DOHH2 (cell line): ENCODE results near the gene CDH1.

Experiments
- H3F3A ChIP-seq: fragments of 200-600 bp; sonication (generic), shearing (Covaris generic); 2 replicates; pipeline ENCODE4 v1.6.0; 2016; ENCODE audit warnings: antibody characterized with exemption, mild to moderate bottlenecking; ENCODE audit not compliant: control insufficient read depth, insufficient read depth
- H3K27ac ChIP-seq: fragments of 200-600 bp; sonication (generic); 2 replicates; pipeline ENCODE4 v1.5.1; 2014; ENCODE audit warnings: low read depth, mild to moderate bottlenecking, low read length, moderate library complexity
- H3K27me3 ChIP-seq: fragments of 200-600 bp; sonication (generic); 2 replicates; pipeline ENCODE4 v1.6.1; 2014; ENCODE audit warnings: mild to moderate bottlenecking, low read length, mixed read lengths; ENCODE audit not compliant: control insufficient read depth
- H3K36me3 ChIP-seq: fragments of 200-600 bp; sonication (generic); 2 replicates; pipeline ENCODE4 v1.6.1; 2014; ENCODE audit warnings: mild to moderate bottlenecking, low read length, moderate library complexity, mixed read lengths; ENCODE audit not compliant: control insufficient read depth
- H3K4me1 ChIP-seq: fragments of 200-600 bp; sonication (generic); 2 replicates; pipeline ENCODE4 v1.6.1; 2014; ENCODE audit warnings: mild to moderate bottlenecking, low read length, mixed read lengths; ENCODE audit not compliant: control insufficient read depth
- H3K4me2 ChIP-seq: fragments of 200-600 bp; sonication (generic); 2 replicates; pipeline ENCODE4 v1.6.0; 2014; ENCODE audit warnings: mild to moderate bottlenecking, low read length, moderate library complexity
- H3K4me3 ChIP-seq: fragments of 200-600 bp; sonication (generic); 2 replicates; pipeline ENCODE4 v1.5.1; 2014; ENCODE audit warnings: mild to moderate bottlenecking, low read length, mixed read lengths
- H3K79me2 ChIP-seq: fragments of 200-600 bp; sonication (generic); 2 replicates; pipeline ENCODE4 v1.6.1; 2014; ENCODE audit warnings: mild to moderate bottlenecking, low read length, mixed read lengths; ENCODE audit not compliant: control insufficient read depth
- H3K9me2 ChIP-seq: fragments of 200-600 bp; sonication (generic); replicated peaks from 2 replicates; pipeline ENCODE4 v1.6.1; 2014; ENCODE audit warnings: mild to moderate bottlenecking, low read length, mixed read lengths; ENCODE audit not compliant: control insufficient read depth
- H3K9me3 ChIP-seq: fragments of 200-600 bp; sonication (generic); 2 replicates; pipeline ENCODE4 v1.6.1; 2014; ENCODE audit warnings: antibody characterized with exemption, low read length, mixed read lengths; ENCODE audit not compliant: control insufficient read depth, insufficient read depth
- H4K20me1 ChIP-seq: fragments of 200-600 bp; sonication (generic); 2 replicates; pipeline ENCODE4 v1.6.0; 2014; ENCODE audit warnings: low read depth, mild to moderate bottlenecking, antibody characterized with exemption, low read length, moderate library complexity; ENCODE audit not compliant: control insufficient read depth, insufficient read depth
- EZH2phosphoT487 ChIP-seq: fragments of 200-600 bp; sonication (generic); IDR thresholded peaks from 2 replicates; pipeline ENCODE4 v1.6.1; 2017; ENCODE audit warnings: borderline replicate concordance, mild to moderate bottlenecking, antibody characterized with exemption, low read length, moderate library complexity, mixed read lengths
- TF ChIP-seq, protein P1 (sequence below): fragments of 200-600 bp; sonication (generic); IDR thresholded peaks from one replicate; pipeline ENCODE4 v1.5.1; 2014; ENCODE audit warnings: antibody characterized with exemption, mild to moderate bottlenecking, low read depth, low read length; ENCODE audit not compliant: poor library complexity, severe bottlenecking

The CDH1 gene

DNA sequence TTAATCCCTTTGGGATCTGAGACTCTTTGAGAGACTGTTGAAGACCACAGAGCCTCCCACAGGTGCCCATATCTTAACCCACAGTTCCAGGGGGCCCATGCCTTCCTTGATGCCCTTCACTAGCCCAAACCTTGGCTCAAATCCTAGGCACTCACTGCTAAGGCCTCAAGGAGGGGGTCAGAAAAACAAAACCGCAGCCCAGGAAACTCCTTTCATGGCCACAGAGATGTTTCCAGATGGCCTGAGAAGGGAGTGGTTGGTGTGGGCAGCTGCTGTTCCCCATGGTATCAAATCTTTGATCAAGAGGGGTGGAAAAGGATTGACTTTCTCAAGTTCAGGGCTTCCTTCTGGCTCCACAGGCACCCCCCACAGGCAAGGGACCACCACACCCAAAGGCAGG is 44.7 kb downstream of the CDH1 start:
- Histone ChIP-seq H3K4me1 (no peaks in the 10 kb centered on the region), H3K27ac (no peak overlapping the region), H4K20me1 (no peaks in the 10 kb centered on the region)

GRCh38 chr16:68782198-68783174 is 45.4 kb downstream of the CDH1 start:
- Histone ChIP-seq H3K4me2 (no peak overlapping the region), H3F3A (no peaks in the 10 kb centered on the region), H3K4me1 (no peaks in the 10 kb centered on the region), H3K36me3 (no peaks in the 10 kb centered on the region), H3K27me3 (peaks cover 7% of the 10 kb centered on the region; the same call in 1 of the 2 replicates), H3K79me2 (no peaks in the 10 kb centered on the region), H3K9me3 (no peaks in the 10 kb centered on the region), H4K20me1 (no peaks in the 10 kb centered on the region), H3K4me3 (no peak overlapping the region), H3K9me2 (no peaks in the 10 kb centered on the region), H3K27ac (no peak overlapping the region)
- TF ChIP-seq EZH2phosphoT487: no peak
- TF ChIP-seq, protein P1, sequence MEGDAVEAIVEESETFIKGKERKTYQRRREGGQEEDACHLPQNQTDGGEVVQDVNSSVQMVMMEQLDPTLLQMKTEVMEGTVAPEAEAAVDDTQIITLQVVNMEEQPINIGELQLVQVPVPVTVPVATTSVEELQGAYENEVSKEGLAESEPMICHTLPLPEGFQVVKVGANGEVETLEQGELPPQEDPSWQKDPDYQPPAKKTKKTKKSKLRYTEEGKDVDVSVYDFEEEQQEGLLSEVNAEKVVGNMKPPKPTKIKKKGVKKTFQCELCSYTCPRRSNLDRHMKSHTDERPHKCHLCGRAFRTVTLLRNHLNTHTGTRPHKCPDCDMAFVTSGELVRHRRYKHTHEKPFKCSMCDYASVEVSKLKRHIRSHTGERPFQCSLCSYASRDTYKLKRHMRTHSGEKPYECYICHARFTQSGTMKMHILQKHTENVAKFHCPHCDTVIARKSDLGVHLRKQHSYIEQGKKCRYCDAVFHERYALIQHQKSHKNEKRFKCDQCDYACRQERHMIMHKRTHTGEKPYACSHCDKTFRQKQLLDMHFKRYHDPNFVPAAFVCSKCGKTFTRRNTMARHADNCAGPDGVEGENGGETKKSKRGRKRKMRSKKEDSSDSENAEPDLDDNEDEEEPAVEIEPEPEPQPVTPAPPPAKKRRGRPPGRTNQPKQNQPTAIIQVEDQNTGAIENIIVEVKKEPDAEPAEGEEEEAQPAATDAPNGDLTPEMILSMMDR: no peak

More for the DNA sequence above, 44.7 kb downstream of the CDH1 start:
- H3K36me3 ChIP-seq: no peaks in the 10 kb centered on the region
- no peaks in the 10 kb centered on the region for H3K79me2 ChIP-seq
- H3K9me3 ChIP-seq: no peaks in the 10 kb centered on the region
- H3K4me3 ChIP-seq: no peak overlapping the region
- H3F3A ChIP-seq: no peaks in the 10 kb centered on the region
- H3K4me2 ChIP-seq: no peak overlapping the region
- peaks cover 9% of the 10 kb centered on the region for H3K27me3 ChIP-seq
- H3K9me2 ChIP-seq: no peaks in the 10 kb centered on the region
- TF ChIP-seq, protein P1: no peak
- TF ChIP-seq EZH2phosphoT487: no peak

DNA sequence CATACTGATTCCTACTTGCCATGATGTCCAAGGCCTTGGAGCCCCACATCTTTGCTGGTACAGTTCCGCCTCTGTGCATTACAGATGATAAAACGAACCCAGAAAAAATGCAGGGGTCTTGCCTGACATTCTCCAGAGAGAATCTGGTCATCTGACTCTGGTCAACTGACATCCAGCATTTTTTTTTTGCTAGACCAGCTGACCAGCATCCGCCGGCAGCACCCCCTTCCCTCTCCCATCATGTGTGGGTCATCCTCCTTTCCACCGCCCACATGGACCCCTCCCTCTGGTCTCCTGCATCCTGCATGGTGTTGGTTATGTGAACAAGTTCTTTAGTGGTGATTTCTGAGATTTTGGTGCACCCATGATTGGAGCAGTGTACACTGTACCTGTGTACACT is 47.1 kb downstream of the CDH1 start:
- no peaks in the 10 kb centered on the region for H3K4me1 ChIP-seq
- H3K36me3 ChIP-seq: no peaks in the 10 kb centered on the region
- TF ChIP-seq, protein P1: no peak
- TF ChIP-seq EZH2phosphoT487: no peak
- H3K27ac ChIP-seq: no peak overlapping the region
- no peaks in the 10 kb centered on the region for H3K9me3 ChIP-seq
- no peaks in the 10 kb centered on the region for H3K9me2 ChIP-seq
- no peaks in the 10 kb centered on the region for H4K20me1 ChIP-seq
- H3K27me3 ChIP-seq: peaks cover 5% of the 10 kb centered on the region; the same call in 1 of the 2 replicates
- H3K4me2 ChIP-seq: no peak overlapping the region
- H3K79me2 ChIP-seq: no peaks in the 10 kb centered on the region
- H3K4me3 ChIP-seq: no peak overlapping the region
- H3F3A ChIP-seq: no peaks in the 10 kb centered on the region
